ENCODE results near the gene NME2.

Gene NME2

DNA sequence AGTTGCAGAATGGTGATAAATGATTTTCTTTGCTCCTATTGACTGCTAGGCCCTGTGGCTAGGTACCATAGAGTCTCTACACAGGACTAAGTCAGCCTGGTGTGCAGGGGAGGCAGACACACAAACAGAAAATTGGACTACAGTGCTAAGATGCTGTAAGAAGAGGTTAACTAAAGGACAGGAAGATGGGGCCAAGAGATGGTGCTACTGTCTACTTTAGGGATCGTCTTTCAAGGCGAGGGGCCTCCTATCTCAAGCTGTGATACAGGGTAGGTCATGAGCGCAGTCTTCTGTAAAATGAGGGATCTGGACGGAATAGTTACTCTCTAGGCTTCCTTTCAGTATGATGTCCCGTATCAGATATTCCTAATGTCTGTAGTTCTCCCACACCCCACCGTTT is 12.0 kb upstream of the NME2 start:
- H3K27ac ChIP-seq: peak overlapping the region; percentile 68
- TF ChIP-seq, protein P1, sequence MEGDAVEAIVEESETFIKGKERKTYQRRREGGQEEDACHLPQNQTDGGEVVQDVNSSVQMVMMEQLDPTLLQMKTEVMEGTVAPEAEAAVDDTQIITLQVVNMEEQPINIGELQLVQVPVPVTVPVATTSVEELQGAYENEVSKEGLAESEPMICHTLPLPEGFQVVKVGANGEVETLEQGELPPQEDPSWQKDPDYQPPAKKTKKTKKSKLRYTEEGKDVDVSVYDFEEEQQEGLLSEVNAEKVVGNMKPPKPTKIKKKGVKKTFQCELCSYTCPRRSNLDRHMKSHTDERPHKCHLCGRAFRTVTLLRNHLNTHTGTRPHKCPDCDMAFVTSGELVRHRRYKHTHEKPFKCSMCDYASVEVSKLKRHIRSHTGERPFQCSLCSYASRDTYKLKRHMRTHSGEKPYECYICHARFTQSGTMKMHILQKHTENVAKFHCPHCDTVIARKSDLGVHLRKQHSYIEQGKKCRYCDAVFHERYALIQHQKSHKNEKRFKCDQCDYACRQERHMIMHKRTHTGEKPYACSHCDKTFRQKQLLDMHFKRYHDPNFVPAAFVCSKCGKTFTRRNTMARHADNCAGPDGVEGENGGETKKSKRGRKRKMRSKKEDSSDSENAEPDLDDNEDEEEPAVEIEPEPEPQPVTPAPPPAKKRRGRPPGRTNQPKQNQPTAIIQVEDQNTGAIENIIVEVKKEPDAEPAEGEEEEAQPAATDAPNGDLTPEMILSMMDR (conservative IDR thresholded peaks at IDR 0.05; ENCODE audit: low read depth, low read length): no peak
- 0 out of 2 replicates have a peak, but pooled peaks cover 3% of the 10 kb centered on the region for H4K20me1 ChIP-seq (ENCODE audit: insufficient read depth)
- no peaks in the 10 kb centered on the region for H3K27me3 ChIP-seq (ENCODE audit: insufficient read depth, low read depth)
- no peak overlapping the region for H3K4me3 ChIP-seq (IDR thresholded peaks at IDR 0.05; ENCODE audit: insufficient read depth, low read depth, low read length)
- H3K4me2 ChIP-seq: peak overlapping the region; percentile 100
- H3K4me1 ChIP-seq (ENCODE audit: low read depth, poor library complexity, severe bottlenecking): peaks cover 27% of the 10 kb centered on the region
- peak overlapping the region; percentile 86 for H3K9ac ChIP-seq
- H2AFZ ChIP-seq (ENCODE audit: low read depth): peak overlapping the region; percentile 47; the same call in 1 of the 2 replicates
- peaks cover 58% of the 10 kb centered on the region for H3K79me2 ChIP-seq (ENCODE audit: insufficient read depth, low read depth)
- peaks cover 9% of the 10 kb centered on the region; the same call in 1 of the 2 replicates for H3K36me3 ChIP-seq (ENCODE audit: insufficient read depth)

- 0 out of 2 replicates have a peak, but pooled peaks cover 3% of the 10 kb centered on the region for H4K20me1 ChIP-seq (ENCODE audit: insufficient read depth)
- no peak overlapping the region; the same call in 1 of the 2 replicates for H3K9ac ChIP-seq
- H3K4me3 ChIP-seq (IDR thresholded peaks at IDR 0.05; ENCODE audit: insufficient read depth, low read depth, low read length): no peak overlapping the region
- H3K4me2 ChIP-seq: peak overlapping the region; percentile 100
- TF ChIP-seq, protein P1 (conservative IDR thresholded peaks at IDR 0.05; ENCODE audit: low read depth, low read length): no peak
- no peak overlapping the region for H2AFZ ChIP-seq (ENCODE audit: low read depth)
- no peaks in the 10 kb centered on the region for H3K27me3 ChIP-seq (ENCODE audit: insufficient read depth, low read depth)
- H3K79me2 ChIP-seq (ENCODE audit: insufficient read depth, low read depth): peaks cover 63% of the 10 kb centered on the region
- H3K36me3 ChIP-seq (ENCODE audit: insufficient read depth): peaks cover 9% of the 10 kb centered on the region; the same call in 1 of the 2 replicates
- H3K27ac ChIP-seq: no peak overlapping the region
- peaks cover 27% of the 10 kb centered on the region for H3K4me1 ChIP-seq (ENCODE audit: low read depth, poor library complexity, severe bottlenecking)
Measured at GRCh38 chr17:51155416-51155815, 10.8 kb upstream of the NME2 start.

- no peak overlapping the region for H2AFZ ChIP-seq (ENCODE audit: low read depth)
- H4K20me1 ChIP-seq (ENCODE audit: insufficient read depth): 0 out of 2 replicates have a peak, but pooled peaks cover 3% of the 10 kb centered on the region
- peaks cover 24% of the 10 kb centered on the region; the same call in 1 of the 2 replicates for H3K36me3 ChIP-seq (ENCODE audit: insufficient read depth)
- no peak overlapping the region for H3K27ac ChIP-seq
- no peak overlapping the region for H3K9ac ChIP-seq
- no peak overlapping the region for H3K4me2 ChIP-seq
- H3K79me2 ChIP-seq (ENCODE audit: insufficient read depth, low read depth): peaks cover 51% of the 10 kb centered on the region
- peaks cover 18% of the 10 kb centered on the region for H3K4me1 ChIP-seq (ENCODE audit: low read depth, poor library complexity, severe bottlenecking)
- no peaks in the 10 kb centered on the region for H3K27me3 ChIP-seq (ENCODE audit: insufficient read depth, low read depth)
- H3K4me3 ChIP-seq (IDR thresholded peaks at IDR 0.05; ENCODE audit: insufficient read depth, low read depth, low read length): no peak overlapping the region
- TF ChIP-seq, protein P1 (conservative IDR thresholded peaks at IDR 0.05; ENCODE audit: low read depth, low read length): no peak
Measured at GRCh38 chr17:51159604-51160003, 6.6 kb upstream of the NME2 start.

- Histone ChIP-seq H3K27me3 (ENCODE audit: insufficient read depth, low read depth) (no peaks in the 10 kb centered on the region), H3K9ac (no peak overlapping the region), H3K4me1 (ENCODE audit: low read depth, poor library complexity, severe bottlenecking) (peaks cover 10% of the 10 kb centered on the region), H3K4me3 (IDR thresholded peaks at IDR 0.05; ENCODE audit: insufficient read depth, low read depth, low read length) (no peak overlapping the region), H4K20me1 (ENCODE audit: insufficient read depth) (no peaks in the 10 kb centered on the region), H3K79me2 (ENCODE audit: insufficient read depth, low read depth) (peaks cover 32% of the 10 kb centered on the region), H3K27ac (no peak overlapping the region), H2AFZ (ENCODE audit: low read depth) (no peak overlapping the region), H3K36me3 (ENCODE audit: insufficient read depth) (peaks cover 15% of the 10 kb centered on the region; the same call in 1 of the 2 replicates), H3K4me2 (no peak overlapping the region)
- TF ChIP-seq, protein P1 (conservative IDR thresholded peaks at IDR 0.05; ENCODE audit: low read depth, low read length): no peak
Measured at GRCh38 chr17:51161541-51161940, 4.7 kb upstream of the NME2 start.
